Measurements from ENCODE around the gene TSPAN17. TPM values are rescaled to one million over a fixed set of nuclear protein-coding genes. Genes with fewer than 3 reads are reported as not detected.

The TSPAN17 gene
- total and polyA plus RNA-seq, 2 experiments from 2014 or later = 11.7 to 52.1 TPM

GRCh38 chr5:176632745-176633144, 14.5 kb upstream of the TSPAN17 start:
- H3K4me1 ChIP-seq (ENCODE audit: insufficient read depth) = peaks cover 20% of the 10 kb centered on the region
- H4K20me1 ChIP-seq (replicated peaks; ENCODE audit: insufficient read depth) = peaks cover 6% of the 10 kb centered on the region; the same call in 1 of the 2 replicates
- H3F3A ChIP-seq (replicated peaks; ENCODE audit: low read depth) = peaks cover 5% of the 10 kb centered on the region; the same call in 1 of the 2 replicates
- no peak overlapping the region for H2AFZ ChIP-seq
- Mint-ChIP-seq H3K4me3 (no peak overlapping the region), H3K27ac (no peak overlapping the region), H3K4me1 (peaks cover 47% of the 10 kb centered on the region), H3K36me3 (ENCODE audit: low read depth) (no peaks in the 10 kb centered on the region), H3K9me3 (peaks cover 7% of the 10 kb centered on the region; the same call in 2 of the 3 replicates), H3K27me3 (ENCODE audit: insufficient read depth, low read depth, poor library complexity) (peaks cover 50% of the 10 kb centered on the region)
- no peak overlapping the region for H3K4me2 ChIP-seq
- DNase-seq (ENCODE audit: low spot score) = no peak
- TF ChIP-seq JUNB (IDR thresholded peaks at IDR 0.05; ENCODE audit: unreplicated experiment) (no peak), CREB1 (CRISPR knock-in tag; IDR thresholded peaks at IDR 0.05; ENCODE audit: low read depth) (no peak), CTCF (conservative IDR thresholded peaks at IDR 0.05; ENCODE audit: low read depth in 2 of 2) (no peak), REST (IDR thresholded peaks at IDR 0.05; ENCODE audit: unreplicated experiment) (no peak), POLR2AphosphoS5 (IDR thresholded peaks at IDR 0.05; ENCODE audit: low read depth) (no peak), NANOG (IDR thresholded peaks at IDR 0.05; ENCODE audit: borderline replicate concordance) (no peak), STAT1 (IDR thresholded peaks at IDR 0.05; ENCODE audit: unreplicated experiment) (no peak), ZNF114 (CRISPR knock-in tag; IDR thresholded peaks at IDR 0.05) (no peak), ZNF331 (CRISPR knock-in tag; IDR thresholded peaks at IDR 0.05; ENCODE audit: low read depth) (no peak), EZH2phosphoT487 (IDR thresholded peaks at IDR 0.05; ENCODE audit: unreplicated experiment) (no peak)
- H3K27ac ChIP-seq (ENCODE audit: low read depth) = no peak overlapping the region
- no peak overlapping the region for H3K4me3 ChIP-seq
- H3K27me3 ChIP-seq (ENCODE audit: insufficient read depth) = peaks cover 41% of the 10 kb centered on the region
- H3K9me2 ChIP-seq (ENCODE audit: insufficient read depth) = no peaks in the 10 kb centered on the region
- no peaks in the 10 kb centered on the region for H3K79me2 ChIP-seq (replicated peaks; ENCODE audit: insufficient read depth)
- H3K36me3 ChIP-seq (ENCODE audit: insufficient read depth) = no peaks in the 10 kb centered on the region
- ATAC-seq = no peak

DNA sequence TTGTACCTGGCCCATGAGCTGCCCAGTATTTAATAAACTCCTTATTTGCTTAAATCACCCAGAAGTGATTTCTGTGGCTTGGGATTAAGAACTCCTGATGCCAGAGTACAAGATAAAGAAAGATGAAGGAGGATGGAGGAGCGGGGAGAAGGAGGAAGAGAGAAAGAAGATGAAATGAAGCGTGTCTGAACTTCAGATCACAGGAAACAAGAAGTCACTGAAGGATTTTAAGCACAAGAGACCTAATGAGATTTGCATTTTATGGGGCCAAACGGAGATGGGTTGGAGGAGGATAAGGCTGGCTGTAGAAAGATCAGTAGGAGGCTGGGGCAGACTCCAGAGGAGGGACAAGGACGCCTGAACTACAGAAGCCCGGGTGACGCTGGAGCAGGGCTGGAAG, 13.7 kb upstream of the TSPAN17 start:
- Histone ChIP-seq H3K27me3 (ENCODE audit: insufficient read depth) (peaks cover 37% of the 10 kb centered on the region), H3K36me3 (ENCODE audit: insufficient read depth) (no peaks in the 10 kb centered on the region), H2AFZ (no peak overlapping the region), H3K9me2 (ENCODE audit: insufficient read depth) (no peaks in the 10 kb centered on the region), H4K20me1 (replicated peaks; ENCODE audit: insufficient read depth) (peaks cover 1% of the 10 kb centered on the region; the same call in 1 of the 2 replicates), H3K4me2 (peak overlapping the region; percentile 57), H3K4me1 (ENCODE audit: insufficient read depth) (peaks cover 18% of the 10 kb centered on the region), H3K27ac (ENCODE audit: low read depth) (no peak overlapping the region), H3F3A (replicated peaks; ENCODE audit: low read depth) (peaks cover 4% of the 10 kb centered on the region; the same call in 1 of the 2 replicates), H3K79me2 (replicated peaks; ENCODE audit: insufficient read depth) (no peaks in the 10 kb centered on the region), H3K4me3 (no peak overlapping the region)
- Mint-ChIP-seq H3K9me3 (peaks cover 7% of the 10 kb centered on the region; the same call in 2 of the 3 replicates), H3K4me1 (peaks cover 41% of the 10 kb centered on the region), H3K27me3 (ENCODE audit: insufficient read depth, low read depth, poor library complexity) (peaks cover 51% of the 10 kb centered on the region), H3K36me3 (ENCODE audit: low read depth) (no peaks in the 10 kb centered on the region), H3K4me3 (no peak overlapping the region), H3K27ac (no peak overlapping the region)
- DNase-seq (ENCODE audit: low spot score) = no peak
- ATAC-seq = no peak
- TF ChIP-seq JUNB (IDR thresholded peaks at IDR 0.05; ENCODE audit: unreplicated experiment) (no peak), STAT1 (IDR thresholded peaks at IDR 0.05; ENCODE audit: unreplicated experiment) (no peak), EZH2phosphoT487 (IDR thresholded peaks at IDR 0.05; ENCODE audit: unreplicated experiment) (no peak), EZH2 (IDR thresholded peaks at IDR 0.05; ENCODE audit: low read depth, unreplicated experiment) (no peak), POLR2AphosphoS5 (IDR thresholded peaks at IDR 0.05; ENCODE audit: low read depth) (no peak), CTCF (conservative IDR thresholded peaks at IDR 0.05; ENCODE audit: low read depth in 2 of 2) (no peak), ZNF114 (CRISPR knock-in tag; IDR thresholded peaks at IDR 0.05) (no peak), REST (IDR thresholded peaks at IDR 0.05; ENCODE audit: unreplicated experiment) (no peak)
